H9 (cell line): Measurements from ENCODE around the gene SYDE2. TPM values are rescaled to one million over a fixed set of nuclear protein-coding genes. Genes with fewer than 3 reads are reported as not detected.
"Not testable (repeated sequence)": the region's sequence is repeated elsewhere in the genome, so short reads cannot be mapped to it uniquely, and the experiment has no call there.

Experiments used
- DNase-seq: peaks from one replicate; pipeline ENCODE4 v3.0.0-alpha.2; 2017
- H2AFZ ChIP-seq: one replicate; pipeline ENCODE4 v1.6.1; 2013; ENCODE audit warnings: mild to moderate bottlenecking, low read length, control low read depth, moderate library complexity
- H2AK5ac ChIP-seq: 2 replicates; pipeline ENCODE4 v1.6.1; 2013; ENCODE audit warnings: low read length, control low read depth, mixed read lengths; ENCODE audit not compliant: insufficient read length
- H2BK120ac ChIP-seq: one replicate; pipeline ENCODE4 v1.6.1; 2013; ENCODE audit warnings: low read depth, mild to moderate bottlenecking, low read length, control low read depth, inconsistent platforms; ENCODE audit not compliant: poor library complexity, severe bottlenecking
- H2BK12ac ChIP-seq: 2 replicates; pipeline ENCODE4 v1.6.1; 2013; ENCODE audit warnings: low read length, control low read depth, mixed read lengths, low read depth; ENCODE audit not compliant: insufficient read length
- H2BK15ac ChIP-seq: 2 replicates; pipeline ENCODE4 v1.6.1; 2013; ENCODE audit warnings: low read depth, low read length, control low read depth
- H2BK20ac ChIP-seq: one replicate; pipeline ENCODE4 v1.6.1; 2013; ENCODE audit warnings: low read depth, mild to moderate bottlenecking, low read length, control low read depth, inconsistent platforms; ENCODE audit not compliant: poor library complexity, severe bottlenecking
- H2BK5ac ChIP-seq: 2 replicates; pipeline ENCODE4 v1.6.1; 2013; ENCODE audit warnings: low read length, control low read depth, mixed read lengths; ENCODE audit not compliant: insufficient read length
- H3K14ac ChIP-seq: 2 replicates; pipeline ENCODE4 v1.6.1; 2013; ENCODE audit warnings: low read length, control low read depth; ENCODE audit not compliant: insufficient read depth
- H3K18ac ChIP-seq: 2 replicates; pipeline ENCODE4 v1.6.1; 2013; ENCODE audit warnings: low read depth, mild to moderate bottlenecking, mixed read lengths, low read length, control low read depth; ENCODE audit not compliant: insufficient read length
- H3K23ac ChIP-seq: 2 replicates; pipeline ENCODE4 v1.6.1; 2013; ENCODE audit warnings: low read length, control low read depth, mixed read lengths, low read depth; ENCODE audit not compliant: insufficient read length
- H3K23me2 ChIP-seq: 2 replicates; pipeline ENCODE4 v1.6.1; 2013; ENCODE audit warnings: low read depth, mild to moderate bottlenecking, mixed read lengths, low read length, control low read depth; ENCODE audit not compliant: insufficient read length, poor library complexity, severe bottlenecking
- H3K27ac ChIP-seq: 2 replicates; pipeline ENCODE4 v1.5.1; 2013; ENCODE audit warnings: low read length, control low read depth, mixed read lengths, low read depth; ENCODE audit not compliant: insufficient read length
- H3K27me3 ChIP-seq: 2 replicates; pipeline ENCODE4 v1.6.1; 2013; ENCODE audit warnings: low read length, control low read depth, inconsistent platforms; ENCODE audit not compliant: insufficient read depth
- H3K4ac ChIP-seq: 2 replicates; pipeline ENCODE4 v1.6.1; 2013; ENCODE audit warnings: low read depth, mild to moderate bottlenecking, control low read depth, inconsistent platforms, low read length, moderate library complexity
- H3K4me1 ChIP-seq: 2 replicates; pipeline ENCODE4 v1.6.1; 2013; ENCODE audit warnings: low read length, control low read depth, inconsistent platforms; ENCODE audit not compliant: insufficient read depth
- H3K4me2 ChIP-seq: 2 replicates; pipeline ENCODE4 v1.6.1; 2013; ENCODE audit warnings: low read length, control low read depth, mixed read lengths; ENCODE audit not compliant: insufficient read length, insufficient read depth
- H3K56ac ChIP-seq: 2 replicates; pipeline ENCODE4 v1.6.1; 2013; ENCODE audit warnings: low read depth, mild to moderate bottlenecking, mixed read lengths, low read length, control low read depth; ENCODE audit not compliant: insufficient read length
- H3K79me1 ChIP-seq: 2 replicates; pipeline ENCODE4 v1.6.1; 2013; ENCODE audit warnings: low read depth, mild to moderate bottlenecking, moderate library complexity, low read length, control low read depth, inconsistent platforms; ENCODE audit not compliant: insufficient read depth, poor library complexity, severe bottlenecking
- H3K79me2 ChIP-seq: 2 replicates; pipeline ENCODE4 v1.6.1; 2013; ENCODE audit warnings: low read length, control low read depth, inconsistent platforms; ENCODE audit not compliant: insufficient read depth
- H3K9ac ChIP-seq: 2 replicates; pipeline ENCODE4 v1.6.1; 2013; ENCODE audit warnings: low read length, control low read depth, mixed read lengths; ENCODE audit not compliant: insufficient read length; ENCODE audit errors: extremely low read depth
- H3K9me3 ChIP-seq: one replicate; pipeline ENCODE4 v1.6.1; 2013; ENCODE audit warnings: low read depth, low read length, inconsistent platforms; ENCODE audit not compliant: control insufficient read depth
- H3T11ph ChIP-seq: one replicate; pipeline ENCODE4 v1.6.1; 2013; ENCODE audit warnings: mild to moderate bottlenecking, low read length, control low read depth, inconsistent platforms
- H4K20me1 ChIP-seq: one replicate; pipeline ENCODE4 v1.6.1; 2013; ENCODE audit not compliant: control insufficient read depth, insufficient read length, insufficient read depth
- H4K5ac ChIP-seq: 2 replicates; pipeline ENCODE4 v1.6.1; 2013; ENCODE audit warnings: low read depth, mild to moderate bottlenecking, mixed read lengths, low read length, control low read depth; ENCODE audit not compliant: insufficient read length
- H4K8ac ChIP-seq: replicated peaks from 2 replicates; pipeline ENCODE4 v1.6.1; 2013; ENCODE audit warnings: low read length, control low read depth, mixed read lengths, low read depth; ENCODE audit not compliant: insufficient read length
- H4K91ac ChIP-seq: 2 replicates; pipeline ENCODE4 v1.6.1; 2013; ENCODE audit warnings: low read depth, mild to moderate bottlenecking, moderate library complexity, mixed read lengths, low read length, control low read depth; ENCODE audit not compliant: insufficient read length
- H3K27ac Mint-ChIP-seq, 3 experiments: 2 replicates in 2 of 3; 3 replicates in 1 of 3; pipeline ENCODE4 v1.8.0; 2020 to 2021; ENCODE audit warnings: mixed read lengths in 3 of 3, mild to moderate bottlenecking in 1 of 3, moderate library complexity in 1 of 3
- H3K27me3 Mint-ChIP-seq: 2 replicates; pipeline ENCODE4 v1.8.0; 2021; ENCODE audit warnings: low read depth, mild to moderate bottlenecking, moderate library complexity, mixed read lengths
- H3K36me3 Mint-ChIP-seq, 3 experiments: 2 replicates in 2 of 3; 3 replicates in 1 of 3; pipeline ENCODE4 v1.8.0; 2020 to 2021; ENCODE audit warnings: low read depth in 3 of 3, mixed read lengths in 3 of 3; ENCODE audit not compliant: insufficient read depth in 1 of 3
- H3K4me1 Mint-ChIP-seq, 2 experiments: 2 replicates each; pipeline ENCODE4 v1.8.0; 2020; ENCODE audit warnings: mixed read lengths in 2 of 2
- H3K4me3 Mint-ChIP-seq, 2 experiments: 2 replicates in 1 of 2; 3 replicates in 1 of 2; pipeline ENCODE4 v1.8.0; 2020 to 2021; ENCODE audit warnings: mild to moderate bottlenecking in 2 of 2, mixed read lengths in 2 of 2, moderate library complexity in 1 of 2
- H3K9me3 Mint-ChIP-seq, 2 experiments: 2 replicates in 1 of 2; 3 replicates in 1 of 2; pipeline ENCODE4 v1.8.0; 2020; ENCODE audit warnings: mild to moderate bottlenecking in 2 of 2, mixed read lengths in 2 of 2, moderate library complexity in 1 of 2
- WGBS: extraction: QIAGEN DNeasy Blood & Tissue Kit; methylation state at CpG from one replicate; pipeline ENCODE4 v1.1.7; 2013; ENCODE audit warnings: missing lambda C conversion rate, low lambda C conversion rate, mixed read lengths; ENCODE audit not compliant: insufficient read length; ENCODE audit errors: extremely low coverage; 5-methylcytosine and 5-hydroxymethylcytosine counted together
- total RNA-seq: library from RNA; stranded (reverse); gene quantifications from 2 replicates; pipeline ENCODE4 v1.2.1, GENCODE V29; 2021
- TF ChIP-seq, protein P1 (sequence below): fragments of 200-600 bp; sonication (generic); conservative IDR thresholded peaks from 3 replicates; pipeline ENCODE4 v1.8.0; 2021; ENCODE audit warnings: antibody characterized with exemption, mild to moderate bottlenecking

The SYDE2 gene
- total RNA-seq, 1 experiment from 2014 or later = 12.4 TPM

DNA sequence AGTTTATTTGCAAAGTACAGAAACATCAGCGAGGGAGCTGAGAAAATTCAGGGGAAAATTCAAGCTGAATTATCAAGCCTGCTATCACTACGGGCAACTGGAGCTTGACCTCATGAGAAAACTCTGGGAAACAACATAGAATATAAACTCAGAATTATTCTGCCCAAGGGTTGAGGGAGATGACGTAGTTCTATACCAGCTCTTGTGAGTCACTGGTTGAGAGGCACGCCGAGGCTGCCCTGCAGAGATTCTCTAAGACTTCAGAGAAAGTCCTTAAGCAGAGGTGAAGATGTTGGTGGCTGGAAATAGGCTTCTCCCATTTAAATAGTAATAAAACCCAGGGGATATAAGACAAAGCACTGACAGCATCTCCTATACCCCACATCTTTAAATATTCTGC lies 12.3 kb downstream of the SYDE2 start:
- H4K91ac ChIP-seq = no peak overlapping the region
- H3K18ac ChIP-seq = no peak overlapping the region
- no peak overlapping the region for H3T11ph ChIP-seq
- no peaks in the 10 kb centered on the region for H3K9me3 ChIP-seq
- no peak overlapping the region for H2BK20ac ChIP-seq
- H3K4me2 ChIP-seq = no peak overlapping the region
- no peak overlapping the region for H4K8ac ChIP-seq
- peaks cover 3% of the 10 kb centered on the region; the same call in 1 of the 2 replicates for H3K79me2 ChIP-seq
- WGBS = no CpG with 5 or more reads among the region's 5 CpGs
- Mint-ChIP-seq H3K27me3 (no peaks in the 10 kb centered on the region), H3K36me3 (peaks cover 11 to 29% (median 19%) of the 10 kb centered on the region in 3 experiments), H3K4me3 (no peak overlapping the region), H3K9me3 (peaks cover 4 to 7% of the 10 kb centered on the region in 2 experiments; a peak in 3 of 5 replicates), H3K4me1 (no peaks in the 10 kb centered on the region), H3K27ac (no peak overlapping the region)
- TF ChIP-seq, protein P1, sequence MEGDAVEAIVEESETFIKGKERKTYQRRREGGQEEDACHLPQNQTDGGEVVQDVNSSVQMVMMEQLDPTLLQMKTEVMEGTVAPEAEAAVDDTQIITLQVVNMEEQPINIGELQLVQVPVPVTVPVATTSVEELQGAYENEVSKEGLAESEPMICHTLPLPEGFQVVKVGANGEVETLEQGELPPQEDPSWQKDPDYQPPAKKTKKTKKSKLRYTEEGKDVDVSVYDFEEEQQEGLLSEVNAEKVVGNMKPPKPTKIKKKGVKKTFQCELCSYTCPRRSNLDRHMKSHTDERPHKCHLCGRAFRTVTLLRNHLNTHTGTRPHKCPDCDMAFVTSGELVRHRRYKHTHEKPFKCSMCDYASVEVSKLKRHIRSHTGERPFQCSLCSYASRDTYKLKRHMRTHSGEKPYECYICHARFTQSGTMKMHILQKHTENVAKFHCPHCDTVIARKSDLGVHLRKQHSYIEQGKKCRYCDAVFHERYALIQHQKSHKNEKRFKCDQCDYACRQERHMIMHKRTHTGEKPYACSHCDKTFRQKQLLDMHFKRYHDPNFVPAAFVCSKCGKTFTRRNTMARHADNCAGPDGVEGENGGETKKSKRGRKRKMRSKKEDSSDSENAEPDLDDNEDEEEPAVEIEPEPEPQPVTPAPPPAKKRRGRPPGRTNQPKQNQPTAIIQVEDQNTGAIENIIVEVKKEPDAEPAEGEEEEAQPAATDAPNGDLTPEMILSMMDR = no peak
- no peak for DNase-seq
- no peak overlapping the region for H2BK15ac ChIP-seq
- no peak overlapping the region for H3K4ac ChIP-seq
- H2AFZ ChIP-seq = no peak overlapping the region
- H2BK5ac ChIP-seq = no peak overlapping the region
- no peak overlapping the region for H3K14ac ChIP-seq
- no peak overlapping the region for H4K5ac ChIP-seq
- no peaks in the 10 kb centered on the region for H4K20me1 ChIP-seq
- no peak overlapping the region for H2BK120ac ChIP-seq
- no peak overlapping the region for H3K23ac ChIP-seq
- H3K79me1 ChIP-seq = no peaks in the 10 kb centered on the region
- no peaks in the 10 kb centered on the region for H3K23me2 ChIP-seq
- no peak overlapping the region for H3K27ac ChIP-seq
- H3K56ac ChIP-seq = no peak overlapping the region
- H3K27me3 ChIP-seq = no peaks in the 10 kb centered on the region
- no peak overlapping the region for H2BK12ac ChIP-seq
- no peaks in the 10 kb centered on the region for H3K4me1 ChIP-seq
- no peak overlapping the region for H2AK5ac ChIP-seq
- H3K9ac ChIP-seq = no peak overlapping the region

DNA sequence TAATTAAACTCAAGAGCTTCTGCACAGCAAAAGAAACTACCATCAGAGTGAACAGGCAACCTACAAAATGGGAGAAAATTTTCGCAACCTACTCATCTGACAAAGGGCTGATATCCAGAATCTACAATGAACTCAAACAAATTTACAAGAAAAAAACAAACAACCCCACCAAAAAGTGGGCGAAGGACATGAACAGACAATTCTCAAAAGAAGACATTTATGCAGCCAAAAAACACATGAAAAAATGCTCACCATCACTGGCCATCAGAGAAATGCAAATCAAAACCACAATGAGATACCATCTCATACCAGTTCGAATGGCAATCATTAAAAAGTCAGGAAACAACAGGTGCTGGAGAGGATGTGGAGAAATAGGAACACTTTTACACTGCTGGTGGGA lies 13.8 kb downstream of the SYDE2 start:
- not testable (repeated sequence) for H2AK5ac ChIP-seq, H3K4me1 Mint-ChIP-seq, H3K27ac ChIP-seq, H4K8ac ChIP-seq, H3K23ac ChIP-seq, H3K27me3 ChIP-seq, H4K91ac ChIP-seq, H3K9ac ChIP-seq, H3K4me2 ChIP-seq, H2BK20ac ChIP-seq, H3K4me3 Mint-ChIP-seq, H2AFZ ChIP-seq, H2BK15ac ChIP-seq, H3K79me2 ChIP-seq, H3K56ac ChIP-seq, H3K9me3 Mint-ChIP-seq, H3K23me2 ChIP-seq, H3K4me1 ChIP-seq, H3K18ac ChIP-seq, H4K20me1 ChIP-seq, H3T11ph ChIP-seq, H2BK120ac ChIP-seq, H3K9me3 ChIP-seq, H3K27me3 Mint-ChIP-seq, H4K5ac ChIP-seq, H3K4ac ChIP-seq, DNase-seq, H3K27ac Mint-ChIP-seq, H2BK12ac ChIP-seq, H3K79me1 ChIP-seq, H2BK5ac ChIP-seq, H3K14ac ChIP-seq
- H3K36me3 Mint-ChIP-seq = peaks cover 15 to 38% (median 28%) of the 10 kb centered on the region in 3 experiments
- no CpG with 5 or more reads among the region's 3 CpGs for WGBS
